Measurements from ENCODE around the gene MMP26.

MMP26 gene

GRCh38 chr11:4727171-4727570 is 22.6 kb downstream of the MMP26 start:
- no peak for TF ChIP-seq CTCF (IDR thresholded peaks at IDR 0.05; ENCODE audit: borderline replicate concordance, insufficient read depth, low read depth, low read length)
- no peak overlapping the region for H3K4me3 ChIP-seq (ENCODE audit: low read depth, low read length)

GRCh38 chr11:4740735-4741134 is 36.2 kb downstream of the MMP26 start:
- H3K4me3 ChIP-seq (ENCODE audit: low read depth, low read length) = no peak overlapping the region
- TF ChIP-seq CTCF (IDR thresholded peaks at IDR 0.05; ENCODE audit: borderline replicate concordance, insufficient read depth, low read depth, low read length) = no peak

- no peak overlapping the region for H3K4me3 ChIP-seq (ENCODE audit: low read depth, low read length)
- no peak for TF ChIP-seq CTCF (IDR thresholded peaks at IDR 0.05; ENCODE audit: borderline replicate concordance, insufficient read depth, low read depth, low read length)
These were observed 43.9 kb downstream of the MMP26 start for GRCh38 chr11:4748438-4748837.

- TF ChIP-seq CTCF (IDR thresholded peaks at IDR 0.05; ENCODE audit: borderline replicate concordance, insufficient read depth, low read depth, low read length) = no peak
- H3K4me3 ChIP-seq (ENCODE audit: low read depth, low read length) = no peak overlapping the region
These were observed 46.6 kb downstream of the MMP26 start for GRCh38 chr11:4751201-4751600.
